PFSK-1 (cell line): Measurements from ENCODE around the gene NYAP2.

Experiments used
- FOXP2 ChIP-seq: optimal IDR thresholded peaks from 2 replicates; pipeline ENCODE3; 2011; ENCODE audit warnings: borderline replicate concordance, control low read depth, inconsistent platforms; ENCODE audit not compliant: insufficient read depth; ENCODE audit errors: extremely low read length, extremely low read depth
- POLR2AphosphoS5 ChIP-seq: IDR thresholded peaks from 2 replicates; pipeline ENCODE4 v1.6.1; 2012; ENCODE audit warnings: low read depth, mild to moderate bottlenecking, control low read depth, low read length, moderate library complexity
- TAF1 ChIP-seq: IDR thresholded peaks from 2 replicates; pipeline ENCODE4 v1.6.1; 2012; ENCODE audit warnings: low read length, control low read depth, borderline replicate concordance; ENCODE audit not compliant: insufficient read depth
- TF ChIP-seq, protein P1 (sequence below), 2 experiments: IDR thresholded peaks; 2 replicates each; pipeline versions ENCODE4 v1.6.1 to v1.8.0; 2011 to 2012; ENCODE audit warnings: low read depth in 2 of 2, low read length in 2 of 2, control low read depth in 1 of 2, inconsistent platforms in 1 of 2, mild to moderate bottlenecking in 1 of 2, moderate library complexity in 1 of 2; ENCODE audit not compliant: insufficient read depth in 1 of 2

DNA sequence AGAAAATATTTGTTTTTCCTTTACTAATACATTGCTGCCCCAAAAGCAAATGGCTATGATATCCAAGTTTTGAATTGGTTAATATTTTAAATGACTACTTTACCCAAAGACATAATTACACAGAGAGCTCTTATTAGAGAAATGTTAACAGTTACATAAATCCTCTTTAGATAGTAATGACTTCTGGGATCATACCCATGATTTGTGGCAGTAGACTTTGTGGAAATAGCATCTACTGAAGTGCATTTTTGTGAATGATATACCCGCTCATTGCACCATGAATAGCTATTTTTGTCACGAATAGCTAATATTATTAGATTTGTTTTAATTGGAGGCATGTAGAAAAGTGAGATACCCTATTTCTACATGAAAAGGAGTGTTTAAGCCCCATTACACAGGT lies 15.8 kb downstream of the NYAP2 start:
- no peak for TF ChIP-seq POLR2AphosphoS5
- no peak for TF ChIP-seq FOXP2
- no peak for TF ChIP-seq TAF1
- TF ChIP-seq, protein P1, sequence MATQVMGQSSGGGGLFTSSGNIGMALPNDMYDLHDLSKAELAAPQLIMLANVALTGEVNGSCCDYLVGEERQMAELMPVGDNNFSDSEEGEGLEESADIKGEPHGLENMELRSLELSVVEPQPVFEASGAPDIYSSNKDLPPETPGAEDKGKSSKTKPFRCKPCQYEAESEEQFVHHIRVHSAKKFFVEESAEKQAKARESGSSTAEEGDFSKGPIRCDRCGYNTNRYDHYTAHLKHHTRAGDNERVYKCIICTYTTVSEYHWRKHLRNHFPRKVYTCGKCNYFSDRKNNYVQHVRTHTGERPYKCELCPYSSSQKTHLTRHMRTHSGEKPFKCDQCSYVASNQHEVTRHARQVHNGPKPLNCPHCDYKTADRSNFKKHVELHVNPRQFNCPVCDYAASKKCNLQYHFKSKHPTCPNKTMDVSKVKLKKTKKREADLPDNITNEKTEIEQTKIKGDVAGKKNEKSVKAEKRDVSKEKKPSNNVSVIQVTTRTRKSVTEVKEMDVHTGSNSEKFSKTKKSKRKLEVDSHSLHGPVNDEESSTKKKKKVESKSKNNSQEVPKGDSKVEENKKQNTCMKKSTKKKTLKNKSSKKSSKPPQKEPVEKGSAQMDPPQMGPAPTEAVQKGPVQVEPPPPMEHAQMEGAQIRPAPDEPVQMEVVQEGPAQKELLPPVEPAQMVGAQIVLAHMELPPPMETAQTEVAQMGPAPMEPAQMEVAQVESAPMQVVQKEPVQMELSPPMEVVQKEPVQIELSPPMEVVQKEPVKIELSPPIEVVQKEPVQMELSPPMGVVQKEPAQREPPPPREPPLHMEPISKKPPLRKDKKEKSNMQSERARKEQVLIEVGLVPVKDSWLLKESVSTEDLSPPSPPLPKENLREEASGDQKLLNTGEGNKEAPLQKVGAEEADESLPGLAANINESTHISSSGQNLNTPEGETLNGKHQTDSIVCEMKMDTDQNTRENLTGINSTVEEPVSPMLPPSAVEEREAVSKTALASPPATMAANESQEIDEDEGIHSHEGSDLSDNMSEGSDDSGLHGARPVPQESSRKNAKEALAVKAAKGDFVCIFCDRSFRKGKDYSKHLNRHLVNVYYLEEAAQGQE (IDR thresholded peaks at IDR 0.05; ENCODE audit: insufficient read depth in 1 of 2, low read depth in 2 of 2, low read length in 2 of 2), result no peak
